AG04450 (cell line): ENCODE data around the gene ANKS1B. TPM values are rescaled to one million over a fixed set of nuclear protein-coding genes. Genes with fewer than 3 reads are reported as not detected.

Experiments used
- CTCF ChIA-PET: fragments of 300-600, 350-600 bp; formaldehyde crosslinking; extraction: SDS; loops from one replicate; lab custom pipeline; 2022; ENCODE audit warnings: antibody characterized with exemption, inconsistent platforms; lab: Charles Lee
- POLR2A ChIA-PET: fragments of 350-600 bp; formaldehyde crosslinking; extraction: SDS; loops from one replicate; lab custom pipeline; 2021; ENCODE audit warnings: antibody characterized with exemption, inconsistent platforms; lab: Yijun Ruan, JAX
- DNase-seq: peaks from one replicate; pipeline ENCODE4 v3.0.0-alpha.2; 2011; ENCODE audit warnings: low read depth, low spot score
- H3K27ac ChIP-seq: one replicate; pipeline ENCODE4 v1.5.1; 2012; ENCODE audit warnings: low read depth, low read length, control low read depth
- H3K27me3 ChIP-seq: one replicate; pipeline ENCODE4 v1.6.0; 2012; ENCODE audit warnings: low read length; ENCODE audit not compliant: control insufficient read depth, insufficient read depth
- H3K4me3 ChIP-seq: 2 replicates; pipeline ENCODE4 v1.5.1; 2011; ENCODE audit warnings: mild to moderate bottlenecking, low read depth, low read length, control low read depth
- H3K9me3 ChIP-seq: 2 replicates; pipeline ENCODE4 v1.5.1; 2012; ENCODE audit warnings: low read length; ENCODE audit not compliant: control insufficient read depth, insufficient read depth
- polyA plus RNA-seq: library from polyadenylated mRNA; depleted of rRNA; stranded (reverse); fragments of >200 nt; gene quantifications from 2 replicates; pipeline ENCODE4 v1.2.3, GENCODE V29; 2011
- TF ChIP-seq, protein P1 (sequence below): IDR thresholded peaks from 2 replicates; pipeline ENCODE4 v1.5.1; 2011; ENCODE audit warnings: low read depth, low read length, control low read depth, inconsistent platforms

Gene ANKS1B
- polyA plus RNA-seq, 1 experiment: 0.22 TPM

DNA sequence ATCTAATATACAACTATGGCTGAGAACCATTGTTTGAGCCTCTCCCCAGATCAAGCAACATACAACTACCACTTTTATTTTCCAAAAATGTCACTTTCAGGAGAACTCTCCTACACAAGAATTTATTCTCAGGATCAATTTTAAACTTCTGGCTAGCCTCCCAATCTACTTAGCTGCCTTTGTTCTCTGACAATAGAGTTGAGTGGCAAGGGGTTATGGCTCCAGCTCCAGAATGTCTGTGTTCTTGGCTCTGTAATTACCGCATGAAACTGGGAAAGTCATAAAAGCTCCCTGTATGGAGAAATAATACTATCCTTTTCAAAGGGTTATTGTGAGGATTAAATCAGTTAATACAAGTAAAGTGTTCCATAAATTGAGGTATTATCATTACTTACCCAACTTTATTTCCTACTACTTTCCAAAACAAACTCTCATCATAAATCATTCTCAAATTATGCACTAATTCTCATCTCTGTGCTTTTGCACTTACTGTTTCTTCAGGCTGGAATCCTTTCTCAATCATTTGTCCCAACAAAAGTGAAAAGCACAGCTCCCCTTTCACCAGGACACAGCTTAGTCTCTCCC, 215.2 kb downstream of the ANKS1B start:
- CTCF ChIA-PET: interaction anchor here (0.7 to 1.3 kb wide), 2 partner anchors 342 to 726 kb away, joined by 3 to 6 read pairs; no protein-coding TSS in a partner anchor
- no peak for DNase-seq
- POLR2A ChIA-PET: interaction anchor here (0.6 kb wide), 1 partner anchor 198 kb away, joined by 3 read pairs; no protein-coding TSS in a partner anchor
- no peaks in the 10 kb centered on the region for H3K9me3 ChIP-seq
- no peak overlapping the region for H3K27ac ChIP-seq
- TF ChIP-seq, protein P1, sequence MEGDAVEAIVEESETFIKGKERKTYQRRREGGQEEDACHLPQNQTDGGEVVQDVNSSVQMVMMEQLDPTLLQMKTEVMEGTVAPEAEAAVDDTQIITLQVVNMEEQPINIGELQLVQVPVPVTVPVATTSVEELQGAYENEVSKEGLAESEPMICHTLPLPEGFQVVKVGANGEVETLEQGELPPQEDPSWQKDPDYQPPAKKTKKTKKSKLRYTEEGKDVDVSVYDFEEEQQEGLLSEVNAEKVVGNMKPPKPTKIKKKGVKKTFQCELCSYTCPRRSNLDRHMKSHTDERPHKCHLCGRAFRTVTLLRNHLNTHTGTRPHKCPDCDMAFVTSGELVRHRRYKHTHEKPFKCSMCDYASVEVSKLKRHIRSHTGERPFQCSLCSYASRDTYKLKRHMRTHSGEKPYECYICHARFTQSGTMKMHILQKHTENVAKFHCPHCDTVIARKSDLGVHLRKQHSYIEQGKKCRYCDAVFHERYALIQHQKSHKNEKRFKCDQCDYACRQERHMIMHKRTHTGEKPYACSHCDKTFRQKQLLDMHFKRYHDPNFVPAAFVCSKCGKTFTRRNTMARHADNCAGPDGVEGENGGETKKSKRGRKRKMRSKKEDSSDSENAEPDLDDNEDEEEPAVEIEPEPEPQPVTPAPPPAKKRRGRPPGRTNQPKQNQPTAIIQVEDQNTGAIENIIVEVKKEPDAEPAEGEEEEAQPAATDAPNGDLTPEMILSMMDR: no peak
- no peaks in the 10 kb centered on the region for H3K27me3 ChIP-seq
- H3K4me3 ChIP-seq: no peak overlapping the region

DNA sequence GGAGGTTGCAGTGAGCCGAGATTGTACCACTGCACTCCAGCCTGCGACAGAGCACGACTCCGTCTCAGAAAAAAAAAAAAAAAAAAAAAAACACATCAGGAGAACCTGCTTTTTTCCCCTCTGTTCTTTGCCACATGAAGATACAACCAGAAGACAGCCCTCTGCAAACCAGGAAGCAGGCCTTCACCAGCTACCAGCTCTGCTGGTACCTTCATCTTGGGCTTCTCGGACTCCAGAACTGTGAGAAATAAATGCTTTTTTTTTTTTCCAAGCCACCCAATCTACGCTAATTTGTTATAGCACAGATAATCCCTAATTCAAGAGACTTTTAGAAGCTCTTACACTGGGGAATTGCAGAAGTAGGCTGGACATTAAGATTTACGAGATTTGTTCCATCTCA, 216.0 kb downstream of the ANKS1B start:
- Histone ChIP-seq H3K9me3 (no peaks in the 10 kb centered on the region), H3K4me3 (no peak overlapping the region), H3K27ac (no peak overlapping the region), H3K27me3 (no peaks in the 10 kb centered on the region)
- CTCF ChIA-PET: interaction anchor here (0.7 to 1.3 kb wide), 2 partner anchors 342 to 726 kb away, joined by 3 to 6 read pairs; no protein-coding TSS in a partner anchor
- TF ChIP-seq, protein P1: no peak
- no peak for DNase-seq
- POLR2A ChIA-PET: interaction anchor here (0.6 kb wide), 1 partner anchor 199 kb away, joined by 3 read pairs; no protein-coding TSS in a partner anchor

DNA sequence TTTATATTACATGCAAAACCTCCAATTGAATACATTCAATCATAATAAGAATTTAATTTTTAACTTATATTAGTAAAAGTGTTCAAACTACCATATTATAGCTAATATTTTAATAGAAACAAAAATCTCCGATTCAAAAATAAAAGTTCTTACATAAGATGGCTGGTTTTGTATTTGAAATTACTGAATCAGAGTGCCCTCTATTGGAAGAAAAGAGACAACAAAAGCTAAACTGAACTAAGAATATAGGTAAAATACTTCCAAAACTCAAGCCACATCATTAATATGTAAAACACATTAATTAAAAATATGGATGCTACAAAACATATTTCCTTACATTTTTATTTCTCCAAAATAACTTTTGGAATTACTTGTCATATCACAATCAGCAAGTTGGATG, 216.9 kb downstream of the ANKS1B start:
- TF ChIP-seq, protein P1: peak; percentile 50
- POLR2A ChIA-PET: no interaction called here
- no peak overlapping the region for H3K4me3 ChIP-seq
- CTCF ChIA-PET: interaction anchor here (0.6 to 1.9 kb wide), 12 partner anchors 8 to 1734 kb away, joined by 3 to 32 read pairs (median 4); no protein-coding TSS in a partner anchor
- no peak overlapping the region for H3K27ac ChIP-seq
- no peaks in the 10 kb centered on the region for H3K9me3 ChIP-seq
- no peak for DNase-seq
- no peaks in the 10 kb centered on the region for H3K27me3 ChIP-seq

DNA sequence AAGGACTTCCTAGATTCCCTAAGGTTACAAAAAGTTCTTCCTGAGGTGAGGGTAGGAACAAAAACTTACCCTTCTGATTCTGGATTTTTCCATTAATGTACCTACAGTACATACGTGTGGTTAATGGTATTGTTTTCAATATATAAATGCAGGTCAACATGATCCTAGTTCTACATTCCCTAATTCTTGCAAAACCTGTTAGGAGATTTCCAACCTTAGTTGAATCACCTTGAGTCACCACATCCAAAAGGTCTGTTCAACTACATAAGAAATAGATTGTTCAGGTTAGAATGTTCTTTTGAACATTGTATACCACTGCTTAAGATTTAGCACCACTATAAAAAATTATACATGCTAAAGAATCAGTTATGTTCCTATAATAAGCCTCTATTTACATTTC, 218.3 kb downstream of the ANKS1B start:
- CTCF ChIA-PET: interaction anchor here (1.5 to 1.9 kb wide), 2 partner anchors 10 to 724 kb away, joined by 7 to 32 read pairs; no protein-coding TSS in a partner anchor
- TF ChIP-seq, protein P1: no peak
- POLR2A ChIA-PET: no interaction called here
- Histone ChIP-seq H3K9me3 (no peaks in the 10 kb centered on the region), H3K27ac (no peak overlapping the region), H3K4me3 (no peak overlapping the region), H3K27me3 (no peaks in the 10 kb centered on the region)
- no peak for DNase-seq

DNA sequence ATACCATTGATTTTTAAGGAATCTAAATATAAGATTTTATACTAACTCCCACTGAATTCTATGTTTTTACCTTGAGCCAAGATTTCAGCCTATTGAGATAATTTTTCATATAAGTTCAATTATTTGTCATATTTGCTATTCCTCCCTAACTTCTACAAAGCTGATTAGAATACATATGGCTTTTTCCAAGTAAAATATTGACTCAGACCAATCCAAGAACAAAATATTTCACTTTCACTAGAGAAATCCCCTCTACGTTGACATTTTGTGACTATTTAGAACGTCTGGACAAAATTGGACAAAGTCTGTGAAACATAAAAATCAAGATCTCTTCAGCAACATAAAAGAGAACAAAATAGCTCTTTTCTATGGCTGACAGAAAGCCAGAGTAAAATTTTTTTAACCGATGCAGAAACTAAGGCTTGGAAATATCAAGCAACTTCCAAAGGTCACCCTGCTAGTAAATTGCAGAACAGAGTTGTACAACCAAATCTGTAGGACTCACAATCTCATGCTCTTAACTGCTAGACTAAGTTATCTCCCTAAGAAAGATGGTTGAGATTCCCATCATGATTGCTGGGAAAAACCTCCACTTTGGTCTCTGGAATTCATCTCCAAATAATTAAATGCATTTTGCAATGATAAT, 219.1 kb downstream of the ANKS1B start:
- CTCF ChIA-PET: interaction anchor here (0.6 kb wide), 1 partner anchor 1067 kb away, joined by 3 read pairs; no protein-coding TSS in a partner anchor
- POLR2A ChIA-PET: no interaction called here
- DNase-seq: no peak

More for the DNA sequence above, 219.1 kb downstream of the ANKS1B start:
- Histone ChIP-seq H3K9me3 (no peaks in the 10 kb centered on the region), H3K4me3 (no peak overlapping the region), H3K27ac (no peak overlapping the region), H3K27me3 (no peaks in the 10 kb centered on the region)
- TF ChIP-seq, protein P1: no peak
